OCI-LY3 (cell line): ENCODE measurements around the gene CYP26C1.

Experiments
- H2AFZ ChIP-seq: fragments of 200-600, 300-600 bp; shearing (Covaris generic); 2 replicates; pipeline ENCODE4 v1.6.0; 2014; ENCODE audit warnings: antibody characterized with exemption, low read depth, low read length
- H3K27ac ChIP-seq: fragments of 200-600, 300-600 bp; sonication (generic); 2 replicates; pipeline ENCODE4 v1.5.1; 2014; ENCODE audit warnings: mild to moderate bottlenecking, low read length, moderate library complexity, mixed read lengths
- H3K27me3 ChIP-seq: fragments of 200-600, 300-600 bp; sonication (generic); 2 replicates; pipeline ENCODE4 v1.6.1; 2014; ENCODE audit warnings: low read depth, low read length, mixed read lengths
- H3K36me3 ChIP-seq: fragments of 200-600, 300-600 bp; sonication (generic); replicated peaks from 2 replicates; pipeline ENCODE3; 2014; ENCODE audit warnings: low read depth, low read length, mixed read lengths
- H3K4me1 ChIP-seq: fragments of 300-600, 200-600 bp; sonication (generic); 2 replicates; pipeline ENCODE4 v1.6.1; 2014; ENCODE audit warnings: low read length, mixed read lengths
- H3K4me2 ChIP-seq: fragments of 200-600, 300-600 bp; sonication (generic); 2 replicates; pipeline ENCODE4 v1.6.1; 2014; ENCODE audit warnings: low read length, mixed read lengths
- H3K4me3 ChIP-seq: fragments of 300-600, 200-600 bp; sonication (generic); 2 replicates; pipeline ENCODE4 v1.5.1; 2014; ENCODE audit warnings: antibody characterized with exemption, mild to moderate bottlenecking, low read length, moderate library complexity
- H3K79me2 ChIP-seq: fragments of 300-600, 200-600 bp; shearing (Covaris generic); 2 replicates; pipeline ENCODE4 v1.6.1; 2014; ENCODE audit warnings: mild to moderate bottlenecking, low read length, mixed read lengths
- H3K9ac ChIP-seq: fragments of 300-600, 200-600 bp; shearing (Covaris generic); 2 replicates; pipeline ENCODE4 v1.6.0; 2014; ENCODE audit warnings: mild to moderate bottlenecking, low read length, moderate library complexity
- H3K9me3 ChIP-seq: fragments of 200-600, 300-600 bp; shearing (Covaris generic); 2 replicates; pipeline ENCODE4 v1.6.1; 2014; ENCODE audit warnings: low read length, mixed read lengths; ENCODE audit not compliant: insufficient read depth
- H4K20me1 ChIP-seq: fragments of 200-600, 300-600 bp; sonication (generic); 2 replicates; pipeline ENCODE4 v1.6.1; 2016; ENCODE audit warnings: low read length, mixed read lengths; ENCODE audit not compliant: insufficient read depth
- EZH2phosphoT487 ChIP-seq: fragments of 200-600 bp; shearing (Covaris generic); IDR thresholded peaks from 2 replicates; pipeline ENCODE4 v1.6.1; 2018; ENCODE audit warnings: antibody characterized with exemption, mixed run types, low read depth
- TF ChIP-seq, protein P1 (sequence below): fragments of 200-600, 300-600 bp; sonication (generic); IDR thresholded peaks from 2 replicates; pipeline ENCODE4 v1.5.1; 2014; ENCODE audit warnings: antibody characterized with exemption, low read length, low read depth

Gene CYP26C1

DNA sequence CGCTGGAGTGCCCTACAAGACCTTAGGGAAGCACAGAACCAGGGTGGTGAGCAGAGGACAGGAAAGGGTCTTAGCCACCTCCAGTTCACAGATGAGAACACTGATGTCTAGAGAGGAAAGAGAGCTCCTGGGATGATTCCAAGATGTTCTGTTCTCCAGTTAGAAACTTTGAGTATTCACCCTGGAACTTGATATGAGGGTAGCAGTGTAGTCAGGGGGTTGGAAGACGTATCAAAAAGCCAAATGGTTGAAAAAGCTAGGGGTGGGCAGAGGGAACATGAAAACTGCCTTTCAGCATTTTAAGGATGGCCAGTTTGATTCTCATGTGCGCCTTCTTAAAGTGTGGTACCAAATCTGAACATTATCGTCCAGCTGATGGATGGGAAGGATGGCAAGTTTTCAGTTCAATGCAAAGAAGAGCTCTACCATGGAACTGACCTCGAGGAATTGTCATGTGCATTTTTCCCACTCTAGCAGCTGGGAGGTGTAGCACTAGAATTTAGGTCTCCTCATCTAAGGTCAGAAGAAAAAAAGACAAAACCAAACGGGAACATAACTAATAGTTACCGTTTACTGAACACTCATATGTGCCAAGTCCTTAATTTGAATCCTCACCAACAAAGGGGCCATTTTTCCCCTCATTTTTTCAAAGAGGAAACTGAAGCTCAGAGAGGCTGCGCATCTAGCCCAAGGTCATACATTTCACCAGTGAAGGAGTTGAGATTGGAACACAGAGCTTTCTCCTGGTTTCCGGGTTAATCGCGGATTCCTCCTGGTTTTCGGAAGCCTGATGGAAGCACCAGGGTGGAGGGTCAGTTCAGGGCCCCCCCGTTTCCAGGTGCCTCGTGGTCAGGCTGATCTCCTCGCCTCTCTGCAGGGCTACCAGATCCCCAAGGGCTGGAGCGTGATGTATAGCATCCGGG lies 7.1 kb downstream of the CYP26C1 start:
- Histone ChIP-seq H3K9ac (no peak overlapping the region), H3K9me3 (no peaks in the 10 kb centered on the region), H4K20me1 (no peaks in the 10 kb centered on the region), H3K27me3 (no peaks in the 10 kb centered on the region), H3K27ac (no peak overlapping the region), H3K36me3 (no peaks in the 10 kb centered on the region), H2AFZ (no peak overlapping the region), H3K4me3 (no peak overlapping the region), H3K4me1 (no peaks in the 10 kb centered on the region), H3K79me2 (no peaks in the 10 kb centered on the region), H3K4me2 (no peak overlapping the region)
- TF ChIP-seq EZH2phosphoT487: no peak
- TF ChIP-seq, protein P1, sequence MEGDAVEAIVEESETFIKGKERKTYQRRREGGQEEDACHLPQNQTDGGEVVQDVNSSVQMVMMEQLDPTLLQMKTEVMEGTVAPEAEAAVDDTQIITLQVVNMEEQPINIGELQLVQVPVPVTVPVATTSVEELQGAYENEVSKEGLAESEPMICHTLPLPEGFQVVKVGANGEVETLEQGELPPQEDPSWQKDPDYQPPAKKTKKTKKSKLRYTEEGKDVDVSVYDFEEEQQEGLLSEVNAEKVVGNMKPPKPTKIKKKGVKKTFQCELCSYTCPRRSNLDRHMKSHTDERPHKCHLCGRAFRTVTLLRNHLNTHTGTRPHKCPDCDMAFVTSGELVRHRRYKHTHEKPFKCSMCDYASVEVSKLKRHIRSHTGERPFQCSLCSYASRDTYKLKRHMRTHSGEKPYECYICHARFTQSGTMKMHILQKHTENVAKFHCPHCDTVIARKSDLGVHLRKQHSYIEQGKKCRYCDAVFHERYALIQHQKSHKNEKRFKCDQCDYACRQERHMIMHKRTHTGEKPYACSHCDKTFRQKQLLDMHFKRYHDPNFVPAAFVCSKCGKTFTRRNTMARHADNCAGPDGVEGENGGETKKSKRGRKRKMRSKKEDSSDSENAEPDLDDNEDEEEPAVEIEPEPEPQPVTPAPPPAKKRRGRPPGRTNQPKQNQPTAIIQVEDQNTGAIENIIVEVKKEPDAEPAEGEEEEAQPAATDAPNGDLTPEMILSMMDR: no peak

DNA sequence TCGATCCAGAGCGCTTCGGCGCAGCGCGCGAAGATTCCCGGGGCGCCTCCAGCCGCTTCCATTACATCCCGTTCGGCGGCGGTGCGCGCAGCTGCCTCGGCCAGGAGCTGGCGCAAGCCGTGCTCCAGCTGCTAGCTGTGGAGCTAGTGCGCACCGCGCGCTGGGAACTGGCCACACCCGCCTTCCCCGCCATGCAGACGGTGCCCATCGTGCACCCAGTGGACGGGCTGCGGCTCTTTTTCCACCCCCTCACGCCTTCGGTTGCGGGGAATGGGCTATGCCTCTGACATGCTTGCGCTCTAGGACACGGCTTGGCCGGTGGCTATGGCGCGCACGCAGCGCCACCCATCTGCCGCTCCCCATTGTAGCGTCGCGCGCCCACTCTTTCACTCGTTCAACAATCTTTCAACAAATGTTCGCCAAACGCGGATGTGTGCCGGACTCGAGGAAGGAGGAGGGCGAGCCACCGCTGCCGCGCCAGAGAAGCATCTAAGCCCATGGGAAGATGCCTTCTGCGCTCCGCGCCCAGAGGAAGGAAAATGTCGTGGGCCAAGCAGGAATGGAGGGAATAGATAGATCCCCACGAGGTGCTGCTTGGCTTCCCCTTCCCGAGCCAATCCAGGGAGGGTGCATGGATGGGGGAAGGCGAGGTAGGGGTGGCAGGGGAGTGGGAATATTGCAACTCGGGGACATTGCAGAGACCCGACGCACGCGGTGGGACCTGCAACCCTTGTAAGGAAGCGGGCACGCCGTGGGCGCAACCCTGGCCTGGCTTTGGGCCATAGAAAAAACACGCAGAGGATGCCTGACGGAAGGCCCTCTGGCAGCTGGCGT lies 8.0 kb downstream of the CYP26C1 start:
- no peak overlapping the region for H3K9ac ChIP-seq
- H2AFZ ChIP-seq: no peak overlapping the region
- H3K4me1 ChIP-seq: no peaks in the 10 kb centered on the region
- no peaks in the 10 kb centered on the region for H4K20me1 ChIP-seq
- no peak for TF ChIP-seq EZH2phosphoT487
- TF ChIP-seq, protein P1: no peak
- no peaks in the 10 kb centered on the region for H3K79me2 ChIP-seq
- no peak overlapping the region for H3K27ac ChIP-seq
- no peak overlapping the region for H3K4me2 ChIP-seq
- no peak overlapping the region for H3K4me3 ChIP-seq
- no peaks in the 10 kb centered on the region for H3K27me3 ChIP-seq
- no peaks in the 10 kb centered on the region for H3K36me3 ChIP-seq
- no peaks in the 10 kb centered on the region for H3K9me3 ChIP-seq

DNA sequence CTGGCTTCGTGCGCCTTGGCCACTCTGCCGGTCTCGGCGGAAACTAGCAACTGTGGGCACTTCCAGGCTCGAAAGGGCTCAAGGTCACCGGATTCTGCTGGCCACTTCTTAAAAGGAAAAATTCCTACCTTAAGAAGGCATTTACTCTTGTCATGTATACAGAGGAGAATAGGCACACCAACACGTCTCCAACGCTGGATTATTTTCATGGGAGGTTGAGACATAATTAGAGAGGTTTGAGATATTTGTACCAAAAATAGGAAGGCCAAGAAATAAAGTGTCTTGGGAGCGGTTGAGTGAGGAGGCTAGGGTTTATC lies 8.6 kb downstream of the CYP26C1 start:
- Histone ChIP-seq H3K4me2 (no peak overlapping the region), H3K4me1 (no peaks in the 10 kb centered on the region), H3K9me3 (no peaks in the 10 kb centered on the region), H3K9ac (no peak overlapping the region), H2AFZ (no peak overlapping the region), H4K20me1 (no peaks in the 10 kb centered on the region), H3K27me3 (no peaks in the 10 kb centered on the region), H3K27ac (no peak overlapping the region), H3K4me3 (no peak overlapping the region), H3K36me3 (no peaks in the 10 kb centered on the region), H3K79me2 (no peaks in the 10 kb centered on the region)
- TF ChIP-seq EZH2phosphoT487: no peak
- TF ChIP-seq, protein P1: no peak
